COLO829 (cell line): ENCODE measurements around the gene ARMC7.
A peak's percentile ranks its signal among the peaks of the same experiment; 100 is the strongest.
"Not testable (repeated sequence)": the region's sequence is repeated elsewhere in the genome, so short reads cannot be mapped to it uniquely, and the experiment has no call there.

Source experiments
- DNase-seq: peaks from one replicate; pipeline ENCODE4 v3.0.0; 2012; ENCODE audit warnings: low spot score

Gene ARMC7

GRCh38 chr17:75154195-75155106, 44.7 kb downstream of the ARMC7 start, which contains the start of gene JPT1:
TSS of gene JPT1 (minus strand) at chr17:75154512. CDS start at chr17:75154397, 115 bp downstream.
- peak; percentile 98 for DNase-seq

GRCh38 chr17:75155191-75155601, 45.4 kb downstream of the ARMC7 start:
- no peak for DNase-seq

DNA sequence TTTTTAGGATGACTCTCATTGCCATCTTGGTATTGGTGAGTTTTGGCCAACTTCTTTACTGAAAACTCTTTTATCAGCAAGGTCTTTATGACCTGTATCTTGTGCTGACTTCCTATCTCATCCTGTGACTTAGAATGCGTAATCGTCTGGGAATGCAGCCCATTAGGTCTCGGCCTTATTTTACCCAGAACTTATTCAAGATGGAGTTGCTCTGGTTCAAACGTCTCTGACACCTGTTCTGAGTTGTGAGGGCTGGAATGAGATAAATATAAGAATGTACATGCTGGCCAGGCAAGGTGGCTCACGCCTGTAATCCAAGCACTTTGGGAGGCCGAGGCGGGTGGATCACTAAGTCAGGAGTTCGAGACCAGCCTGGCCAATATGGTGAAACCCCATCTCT, 48.7 kb downstream of the ARMC7 start:
- not testable (repeated sequence) for DNase-seq

DNA sequence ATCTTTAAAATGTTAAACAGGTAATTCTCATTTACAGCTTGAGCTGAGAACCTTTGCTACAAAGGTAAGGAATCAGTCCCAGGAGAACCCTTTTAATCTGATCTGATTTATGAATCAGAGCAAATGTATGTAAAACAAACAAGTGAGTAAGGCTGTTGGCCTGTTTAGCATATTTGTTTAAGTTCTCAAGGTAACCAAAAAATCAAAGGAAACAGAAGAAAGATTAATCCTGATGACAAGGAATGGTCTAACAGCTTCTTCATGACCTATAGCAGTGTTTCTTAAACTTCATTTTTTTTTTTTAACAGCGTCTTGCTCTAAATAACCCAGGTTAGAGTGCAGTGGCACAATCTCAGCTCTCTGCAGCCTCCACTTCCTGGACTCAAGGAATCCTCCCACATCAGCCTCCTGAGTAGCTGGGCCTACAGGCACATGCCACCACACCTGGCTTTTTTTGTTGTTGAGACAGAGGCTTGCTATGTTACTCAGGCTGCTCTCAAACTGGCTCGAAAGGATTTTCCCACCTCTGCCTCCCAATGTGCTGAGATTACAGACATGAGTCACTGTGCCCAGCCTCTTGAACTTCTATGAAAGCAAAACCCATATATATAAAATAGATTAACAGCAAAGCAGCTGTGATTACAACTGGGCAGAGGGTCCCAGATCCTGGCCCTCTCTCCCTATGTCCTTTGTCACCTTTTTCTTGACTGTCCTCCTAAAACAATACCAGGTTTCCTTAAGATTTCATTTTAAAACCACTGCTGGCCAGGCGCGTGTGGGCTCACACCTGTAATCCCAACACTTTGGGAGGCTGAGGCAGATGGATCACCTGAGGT, 49.6 kb downstream of the ARMC7 start:
- DNase-seq = no peak

DNA sequence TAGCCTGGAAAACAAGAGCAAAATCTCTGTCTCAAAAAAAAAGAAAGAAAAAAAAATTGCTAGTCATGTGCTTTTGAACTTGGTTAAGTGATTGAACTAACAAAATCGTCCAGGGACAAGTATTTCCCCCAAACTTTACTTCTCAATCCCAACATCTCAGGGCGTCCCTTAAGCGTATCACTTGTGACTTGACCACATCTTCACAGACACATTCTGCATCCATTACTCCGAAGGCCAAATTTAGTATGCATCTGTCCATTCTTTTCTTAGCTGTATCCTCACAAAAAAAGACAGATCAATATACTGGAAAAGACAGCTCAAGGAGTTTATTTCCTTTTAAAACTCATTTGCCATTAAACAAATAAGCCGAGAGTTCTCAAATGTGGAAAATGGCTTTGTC, 50.4 kb downstream of the ARMC7 start:
- DNase-seq = no peak

GRCh38 chr17:75163074-75163473, 53.3 kb downstream of the ARMC7 start:
- DNase-seq = no peak

GRCh38 chr17:75164606-75165005, 54.8 kb downstream of the ARMC7 start:
- DNase-seq = not testable (repeated sequence)

GRCh38 chr17:75168998-75169397, 59.2 kb downstream of the ARMC7 start:
- DNase-seq = no peak

DNA sequence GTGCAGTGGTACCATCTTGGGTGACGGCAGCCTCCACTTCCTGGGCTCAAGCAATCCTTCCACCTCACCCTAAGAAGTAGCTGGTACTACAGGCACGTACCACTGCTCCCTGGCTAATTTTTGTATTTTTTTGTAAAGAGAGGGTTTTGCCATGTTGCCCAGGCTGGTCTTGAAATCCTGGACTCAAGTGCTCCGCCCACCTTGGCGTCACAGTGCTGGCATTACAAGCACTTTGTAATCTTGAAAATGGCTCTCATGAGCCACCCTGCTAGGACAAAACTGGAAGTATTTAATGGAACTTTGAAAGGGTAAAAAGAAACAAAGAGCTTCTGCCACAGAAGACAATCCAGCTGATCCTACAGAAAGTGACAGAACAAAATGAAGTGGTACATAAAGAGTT, 63.8 kb downstream of the ARMC7 start:
- DNase-seq = no peak

DNA sequence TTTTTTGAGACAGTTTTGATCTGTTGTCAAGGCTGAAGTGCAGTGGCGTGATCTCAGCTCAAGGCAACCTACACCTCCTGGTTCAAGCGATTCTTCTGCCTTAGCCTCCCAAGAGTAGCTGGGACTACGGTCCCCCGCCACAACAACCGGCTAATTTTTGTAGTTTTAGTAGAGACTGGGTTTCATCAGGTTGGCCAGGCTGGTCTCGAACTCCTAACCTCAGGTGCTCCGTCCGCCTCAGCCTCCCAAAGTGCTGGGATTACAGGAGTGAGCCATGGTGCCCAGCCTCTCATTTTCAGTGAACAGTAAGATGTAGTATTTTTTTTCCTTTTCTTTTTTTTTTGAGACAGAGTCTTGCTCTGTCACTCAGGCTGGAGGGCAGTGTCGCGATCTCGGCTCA, 65.2 kb downstream of the ARMC7 start:
- no peak for DNase-seq

DNA sequence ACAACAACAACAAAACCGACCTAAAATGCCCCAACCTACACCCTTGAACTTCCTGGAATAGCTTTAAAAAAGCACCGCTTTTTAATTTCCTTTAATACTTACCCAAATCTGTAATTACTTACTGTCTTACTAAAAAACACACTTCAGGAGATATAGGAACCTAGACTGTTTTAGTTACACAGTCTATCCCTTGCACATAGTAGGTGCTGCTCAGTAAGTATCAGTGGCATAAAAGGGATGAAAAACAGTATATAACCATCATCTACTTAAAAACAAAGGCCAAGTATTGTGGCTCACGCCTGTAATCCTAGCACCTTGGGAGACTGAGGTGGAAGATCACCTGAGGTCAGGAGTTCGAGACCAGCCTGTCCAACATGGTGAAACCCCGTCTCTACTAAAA, 66.9 kb downstream of the ARMC7 start:
- DNase-seq = no peak

GRCh38 chr17:75178453-75178852, 68.7 kb downstream of the ARMC7 start:
- DNase-seq = no peak
